DOHH2 (cell line): ENCODE measurements around the gene TNN.

ENCODE experiments used
- H3F3A ChIP-seq: fragments of 200-600 bp; sonication (generic), shearing (Covaris generic); 2 replicates; pipeline ENCODE4 v1.6.0; 2016; ENCODE audit warnings: antibody characterized with exemption, mild to moderate bottlenecking; ENCODE audit not compliant: control insufficient read depth, insufficient read depth
- H3K27ac ChIP-seq: fragments of 200-600 bp; sonication (generic); 2 replicates; pipeline ENCODE4 v1.5.1; 2014; ENCODE audit warnings: low read depth, mild to moderate bottlenecking, low read length, moderate library complexity
- H3K27me3 ChIP-seq: fragments of 200-600 bp; sonication (generic); 2 replicates; pipeline ENCODE4 v1.6.1; 2014; ENCODE audit warnings: mild to moderate bottlenecking, low read length, mixed read lengths; ENCODE audit not compliant: control insufficient read depth
- H3K36me3 ChIP-seq: fragments of 200-600 bp; sonication (generic); 2 replicates; pipeline ENCODE4 v1.6.1; 2014; ENCODE audit warnings: mild to moderate bottlenecking, low read length, moderate library complexity, mixed read lengths; ENCODE audit not compliant: control insufficient read depth
- H3K4me1 ChIP-seq: fragments of 200-600 bp; sonication (generic); 2 replicates; pipeline ENCODE4 v1.6.1; 2014; ENCODE audit warnings: mild to moderate bottlenecking, low read length, mixed read lengths; ENCODE audit not compliant: control insufficient read depth
- H3K4me2 ChIP-seq: fragments of 200-600 bp; sonication (generic); 2 replicates; pipeline ENCODE4 v1.6.0; 2014; ENCODE audit warnings: mild to moderate bottlenecking, low read length, moderate library complexity
- H3K4me3 ChIP-seq: fragments of 200-600 bp; sonication (generic); 2 replicates; pipeline ENCODE4 v1.5.1; 2014; ENCODE audit warnings: mild to moderate bottlenecking, low read length, mixed read lengths
- H3K79me2 ChIP-seq: fragments of 200-600 bp; sonication (generic); 2 replicates; pipeline ENCODE4 v1.6.1; 2014; ENCODE audit warnings: mild to moderate bottlenecking, low read length, mixed read lengths; ENCODE audit not compliant: control insufficient read depth
- H3K9me2 ChIP-seq: fragments of 200-600 bp; sonication (generic); replicated peaks from 2 replicates; pipeline ENCODE4 v1.6.1; 2014; ENCODE audit warnings: mild to moderate bottlenecking, low read length, mixed read lengths; ENCODE audit not compliant: control insufficient read depth
- H3K9me3 ChIP-seq: fragments of 200-600 bp; sonication (generic); 2 replicates; pipeline ENCODE4 v1.6.1; 2014; ENCODE audit warnings: antibody characterized with exemption, low read length, mixed read lengths; ENCODE audit not compliant: control insufficient read depth, insufficient read depth
- H4K20me1 ChIP-seq: fragments of 200-600 bp; sonication (generic); 2 replicates; pipeline ENCODE4 v1.6.0; 2014; ENCODE audit warnings: low read depth, mild to moderate bottlenecking, antibody characterized with exemption, low read length, moderate library complexity; ENCODE audit not compliant: control insufficient read depth, insufficient read depth
- CTCF ChIP-seq: fragments of 200-600 bp; sonication (generic); IDR thresholded peaks from one replicate; pipeline ENCODE4 v1.5.1; 2014; ENCODE audit warnings: antibody characterized with exemption, mild to moderate bottlenecking, low read depth, low read length; ENCODE audit not compliant: poor library complexity, severe bottlenecking
- EZH2phosphoT487 ChIP-seq: fragments of 200-600 bp; sonication (generic); IDR thresholded peaks from 2 replicates; pipeline ENCODE4 v1.6.1; 2017; ENCODE audit warnings: borderline replicate concordance, mild to moderate bottlenecking, antibody characterized with exemption, low read length, moderate library complexity, mixed read lengths

TNN gene

GRCh38 chr1:175134500-175134899 lies 66.9 kb downstream of the TNN start:
- H3K79me2 ChIP-seq: no peaks in the 10 kb centered on the region
- no peaks in the 10 kb centered on the region for H3K9me3 ChIP-seq
- no peaks in the 10 kb centered on the region for H3K9me2 ChIP-seq
- no peaks in the 10 kb centered on the region for H3K36me3 ChIP-seq
- H3K4me2 ChIP-seq: no peak overlapping the region
- H3F3A ChIP-seq: no peaks in the 10 kb centered on the region
- no peak overlapping the region for H3K4me3 ChIP-seq
- no peaks in the 10 kb centered on the region for H4K20me1 ChIP-seq
- H3K4me1 ChIP-seq: peaks cover 16% of the 10 kb centered on the region
- TF ChIP-seq CTCF: no peak
- TF ChIP-seq EZH2phosphoT487: no peak
- H3K27me3 ChIP-seq: peaks cover 61% of the 10 kb centered on the region
- no peak overlapping the region for H3K27ac ChIP-seq

DNA sequence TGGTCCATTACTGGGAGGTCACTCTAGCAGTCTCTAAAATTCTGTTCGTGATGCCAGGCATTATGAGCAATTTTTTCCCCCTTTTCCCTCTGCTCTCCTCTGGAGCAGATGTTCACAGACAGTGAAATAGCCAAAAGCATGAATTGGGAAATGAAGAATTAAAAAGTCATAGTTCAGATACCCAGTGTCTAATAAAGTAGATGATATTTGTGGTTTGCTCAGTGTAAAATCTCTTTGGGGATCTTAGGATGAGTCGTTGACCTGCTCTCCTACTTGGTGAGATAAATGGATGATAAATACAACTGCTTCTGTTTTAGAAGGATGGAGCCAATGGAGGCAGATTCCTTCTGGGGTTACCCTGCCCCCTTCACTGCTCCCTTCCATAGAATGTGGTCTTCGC lies 68.6 kb downstream of the TNN start:
- peaks cover 75% of the 10 kb centered on the region for H3K27me3 ChIP-seq
- TF ChIP-seq CTCF: no peak
- TF ChIP-seq EZH2phosphoT487: no peak
- H3K4me1 ChIP-seq: peaks cover 1% of the 10 kb centered on the region
- H3K9me3 ChIP-seq: no peaks in the 10 kb centered on the region
- no peak overlapping the region for H3K4me3 ChIP-seq
- H4K20me1 ChIP-seq: peaks cover 3% of the 10 kb centered on the region
- H3F3A ChIP-seq: no peaks in the 10 kb centered on the region
- no peak overlapping the region for H3K27ac ChIP-seq
- no peaks in the 10 kb centered on the region for H3K9me2 ChIP-seq
- H3K4me2 ChIP-seq: no peak overlapping the region
- no peaks in the 10 kb centered on the region for H3K79me2 ChIP-seq
- H3K36me3 ChIP-seq: no peaks in the 10 kb centered on the region

- Histone ChIP-seq H4K20me1 (peaks cover 3% of the 10 kb centered on the region), H3K27me3 (peaks cover 75% of the 10 kb centered on the region), H3F3A (no peaks in the 10 kb centered on the region), H3K9me2 (no peaks in the 10 kb centered on the region), H3K4me2 (no peak overlapping the region), H3K9me3 (no peaks in the 10 kb centered on the region), H3K79me2 (no peaks in the 10 kb centered on the region), H3K4me1 (peaks cover 9% of the 10 kb centered on the region), H3K27ac (no peak overlapping the region), H3K36me3 (no peaks in the 10 kb centered on the region), H3K4me3 (no peak overlapping the region)
- TF ChIP-seq EZH2phosphoT487 (no peak), CTCF (no peak)
These were observed 69.7 kb downstream of the TNN start for GRCh38 chr1:175137369-175137768.

GRCh38 chr1:175138579-175138978 lies 70.9 kb downstream of the TNN start:
- no peaks in the 10 kb centered on the region for H3K36me3 ChIP-seq
- no peak overlapping the region for H3K27ac ChIP-seq
- no peaks in the 10 kb centered on the region for H3K9me3 ChIP-seq
- peaks cover 3% of the 10 kb centered on the region for H4K20me1 ChIP-seq
- peaks cover 72% of the 10 kb centered on the region for H3K27me3 ChIP-seq
- no peaks in the 10 kb centered on the region for H3K9me2 ChIP-seq
- H3K4me3 ChIP-seq: no peak overlapping the region
- peaks cover 15% of the 10 kb centered on the region for H3K4me1 ChIP-seq
- TF ChIP-seq CTCF (no peak), EZH2phosphoT487 (no peak)
- no peaks in the 10 kb centered on the region for H3F3A ChIP-seq
- H3K4me2 ChIP-seq: no peak overlapping the region
- no peaks in the 10 kb centered on the region for H3K79me2 ChIP-seq
